Mucosa of gallbladder (tissue), 1 donor: ENCODE results near the gene GNRHR. TPM values are rescaled to one million over a fixed set of nuclear protein-coding genes. Genes with fewer than 3 reads are reported as not detected.
"Not testable (repeated sequence)": the region's sequence is repeated elsewhere in the genome, so short reads cannot be mapped to it uniquely, and the experiment has no call there.

Source experiments
- DNase-seq: peaks from one replicate; pipeline ENCODE4 v3.0.0-alpha.2; 2020; ENCODE audit warnings: low spot score
- total RNA-seq: library from RNA; stranded (reverse); gene quantifications from one replicate; pipeline ENCODE4 v1.2.1, GENCODE V29; 2021
- donor health status: DM: no; HTN: no; CAD: no.

GNRHR gene
- total RNA-seq, 1 donor from 2014 or later = not detected

DNA sequence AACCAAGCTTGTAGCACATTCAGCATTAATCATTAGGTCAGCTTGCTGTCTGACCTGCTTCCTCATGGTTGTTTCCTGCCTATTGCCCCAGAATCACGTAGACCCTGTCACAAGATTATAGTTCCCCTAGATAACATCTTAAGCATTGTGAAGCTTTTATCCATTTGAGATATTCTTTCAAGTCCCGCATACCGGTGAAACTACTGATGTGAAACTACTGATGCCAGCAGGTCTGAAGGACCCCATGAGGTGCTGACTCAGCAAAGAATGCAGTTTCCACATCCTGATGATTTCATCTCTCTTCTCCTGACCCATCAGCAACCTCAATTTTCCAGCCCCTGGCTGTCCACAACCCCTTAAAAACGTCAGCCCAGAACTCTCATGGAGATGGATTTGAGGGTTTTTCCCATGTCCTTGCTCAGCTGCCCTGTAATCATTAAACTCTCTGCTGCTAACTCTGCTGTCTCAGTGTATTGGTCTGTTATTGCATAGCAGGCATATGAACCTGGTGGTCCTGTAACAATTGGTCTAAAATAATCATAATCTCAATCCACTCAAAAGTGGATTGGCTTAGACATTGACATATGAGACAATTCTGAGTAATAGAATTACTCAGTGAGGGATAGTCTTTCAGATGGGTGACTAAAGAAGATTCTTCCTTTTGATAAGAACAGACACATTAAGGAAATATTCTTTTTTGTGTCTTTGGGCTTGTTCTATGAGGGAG is 26.9 kb downstream of the GNRHR start:
- DNase-seq = no peak

DNA sequence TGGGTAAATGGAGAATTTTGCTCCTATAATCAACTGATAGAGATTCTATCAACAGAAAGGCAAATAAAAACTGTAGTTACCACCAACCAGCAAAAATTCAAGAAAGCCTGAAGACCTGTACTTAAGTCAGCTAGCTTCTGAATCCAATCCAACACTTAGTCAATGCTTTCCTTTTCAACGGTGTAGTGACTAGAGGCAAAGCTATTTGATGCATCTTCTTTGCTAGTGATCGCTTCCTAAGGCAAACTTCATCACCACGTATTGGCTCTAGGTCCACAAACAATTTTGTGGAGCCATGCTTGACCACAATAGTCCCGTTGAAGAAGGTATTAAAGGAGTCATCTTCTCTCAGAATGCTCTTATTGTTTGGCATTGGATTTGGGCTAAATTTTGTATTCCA is 28.2 kb downstream of the GNRHR start:
- DNase-seq = no peak

DNA sequence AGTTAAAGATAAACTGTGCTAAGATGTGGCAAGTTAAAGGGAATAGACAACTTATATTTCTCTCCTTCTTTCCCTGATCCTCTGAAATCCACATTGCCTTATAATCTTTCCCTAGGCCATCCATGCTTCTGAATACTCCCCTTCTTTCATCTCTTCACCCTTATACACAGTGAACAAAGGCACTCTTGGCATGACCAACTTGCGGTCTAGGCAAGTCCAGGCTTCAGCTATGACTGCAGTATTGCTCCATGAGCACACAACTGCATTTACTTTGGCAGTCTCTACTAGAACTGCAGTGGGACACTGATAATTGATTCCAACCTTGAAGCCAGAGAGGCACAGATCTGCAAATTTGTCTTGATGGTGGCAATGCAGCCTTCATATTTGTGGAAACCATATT is 29.1 kb downstream of the GNRHR start:
- DNase-seq = no peak

DNA sequence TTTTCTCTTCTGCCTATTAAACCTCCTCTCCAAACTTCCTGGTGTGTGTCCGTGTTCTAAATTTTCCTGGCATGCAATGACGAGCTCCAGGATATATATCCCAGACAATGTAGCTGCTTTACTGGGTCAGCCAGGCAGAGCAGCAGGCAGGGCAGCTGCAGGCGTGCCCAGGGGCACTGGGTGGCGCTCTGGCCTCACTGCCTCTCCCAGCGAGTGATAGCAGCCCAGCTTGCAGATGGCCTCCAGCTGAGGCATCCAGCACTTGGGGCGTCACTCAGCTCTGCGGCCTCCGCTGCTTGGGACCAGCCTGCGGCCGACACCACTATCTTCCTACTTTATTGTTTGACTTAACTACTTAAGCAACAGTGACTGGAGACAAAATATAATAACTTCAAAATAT is 30.2 kb downstream of the GNRHR start:
- no peak for DNase-seq

DNA sequence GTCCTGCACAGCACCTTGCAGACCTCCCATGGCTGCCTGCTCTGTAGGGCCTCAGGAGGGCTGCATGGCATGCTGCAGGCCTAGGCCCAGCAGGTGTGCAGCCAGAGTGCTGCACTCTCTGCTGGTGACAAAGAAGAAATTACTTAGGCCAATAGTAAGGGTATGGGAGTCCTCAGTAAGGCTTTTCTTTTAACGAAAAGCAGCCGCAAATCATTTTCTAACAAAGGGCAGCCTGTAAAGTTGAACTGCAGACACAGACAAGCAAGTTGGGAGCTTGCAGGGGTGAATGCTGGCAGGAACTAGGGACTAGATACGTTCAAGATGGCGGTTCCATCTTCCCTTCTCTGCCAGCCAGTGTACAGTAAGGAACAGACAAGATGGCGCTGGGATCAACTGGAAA is 30.8 kb downstream of the GNRHR start:
- DNase-seq = no peak

DNA sequence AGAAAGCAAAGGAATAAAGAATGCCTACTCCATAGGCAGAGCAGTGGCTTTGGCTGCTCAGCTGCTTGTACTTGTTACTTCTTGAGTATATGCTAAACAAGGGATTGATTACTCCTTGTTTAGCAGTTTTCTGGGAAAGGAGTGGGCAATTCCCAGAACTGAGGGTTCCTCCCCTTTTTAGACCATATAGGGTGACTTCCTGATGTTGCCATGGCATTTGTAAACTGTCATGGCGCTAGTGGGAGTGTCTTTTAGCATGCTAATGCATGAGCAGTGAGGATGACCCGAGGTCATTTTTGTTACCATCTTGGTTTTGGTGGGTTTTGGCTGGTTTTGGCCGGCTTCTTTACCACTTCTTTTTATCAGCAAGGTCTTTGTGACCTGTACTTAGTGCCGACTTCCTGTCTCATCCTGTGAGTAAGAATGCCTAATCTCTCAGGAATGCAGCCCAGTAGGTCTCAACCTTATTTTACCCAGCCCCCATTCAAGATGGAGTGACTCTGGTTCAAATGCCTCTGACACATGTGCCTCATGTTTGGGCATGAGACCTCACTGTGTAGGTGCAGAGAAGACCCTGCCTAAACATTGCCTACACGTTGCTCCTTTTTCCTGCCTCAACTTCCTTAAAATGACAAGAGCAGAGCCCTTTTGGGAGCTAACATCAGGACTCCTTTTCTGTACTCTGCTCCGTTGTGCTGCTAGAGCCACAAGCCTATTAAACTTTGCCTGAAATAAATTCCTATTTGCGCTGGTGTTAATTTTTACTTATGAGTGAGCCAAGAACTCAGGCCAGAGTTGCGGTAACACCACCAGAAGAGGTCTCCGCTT is 32.2 kb downstream of the GNRHR start:
- no peak for DNase-seq

DNA sequence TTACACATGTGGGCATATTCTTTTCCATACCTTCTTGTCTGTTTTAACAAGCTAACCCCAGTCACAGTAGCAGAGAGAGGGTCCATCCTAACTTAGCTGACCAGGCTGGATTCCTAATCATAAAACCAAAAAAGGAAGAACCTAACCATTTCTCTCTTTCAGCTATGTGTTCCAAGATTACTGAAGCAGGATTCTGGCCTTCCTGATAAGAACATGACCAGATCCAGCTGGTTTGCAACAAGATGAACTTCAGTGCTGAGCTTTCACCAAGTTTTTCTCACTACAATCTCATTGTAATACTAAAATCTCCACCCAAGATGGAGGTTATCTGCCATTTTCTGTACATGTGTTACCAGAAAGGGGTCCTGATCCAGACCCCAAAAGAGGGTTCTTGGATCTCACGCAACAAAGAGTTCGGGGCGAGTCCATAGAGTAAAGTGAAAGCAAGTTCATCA is 32.8 kb downstream of the GNRHR start:
- no peak for DNase-seq

DNA sequence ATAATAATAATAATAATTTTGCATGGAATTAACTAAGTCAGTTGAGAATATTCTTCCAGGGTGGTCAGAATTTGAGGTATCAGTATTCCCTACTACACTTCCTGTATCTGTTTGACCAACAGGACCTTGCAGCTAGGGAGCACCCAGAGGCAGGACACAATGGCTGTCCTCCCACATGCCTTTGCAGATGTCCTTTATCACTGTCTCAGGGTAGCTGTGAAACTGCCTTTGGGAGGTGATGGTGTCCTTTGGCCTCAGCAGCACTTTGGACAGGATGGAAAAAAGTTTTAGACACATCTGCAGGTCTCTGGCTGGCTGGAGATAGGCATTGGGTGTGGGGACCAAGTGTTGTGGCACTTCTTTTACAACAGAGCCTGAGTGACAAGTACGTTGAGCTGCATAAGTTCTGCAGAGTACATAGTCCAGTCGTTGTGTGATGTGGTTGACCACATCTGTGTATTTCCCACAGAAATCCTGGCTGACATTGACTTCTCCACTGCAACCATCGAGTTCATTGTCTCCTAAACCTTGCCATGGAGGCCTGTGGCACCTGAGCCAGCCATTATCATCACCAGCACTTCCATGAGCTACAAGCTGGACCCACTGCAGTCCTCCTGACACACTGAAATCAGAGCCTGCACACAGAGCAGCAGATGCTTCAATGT is 34.1 kb downstream of the GNRHR start:
- DNase-seq = no peak

DNA sequence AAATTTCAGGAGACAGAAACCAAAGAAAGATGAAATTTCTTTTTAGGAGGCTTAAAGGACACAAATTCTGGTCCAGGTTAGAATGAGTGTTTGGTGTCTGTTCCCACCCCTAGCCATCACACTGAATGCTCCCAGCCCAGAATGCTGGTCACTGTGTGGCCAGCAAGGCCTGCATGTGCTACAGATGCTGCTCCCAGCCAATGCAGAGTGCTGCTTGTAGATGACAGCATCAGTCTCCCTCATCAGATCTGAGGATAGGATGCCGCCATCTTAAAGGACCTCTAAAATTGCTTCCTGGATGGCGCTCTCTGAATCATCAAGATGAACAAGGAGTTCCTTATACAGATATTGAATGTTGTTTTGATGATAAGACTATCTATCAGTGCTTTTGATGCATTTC is 35.3 kb downstream of the GNRHR start:
- no peak for DNase-seq

DNA sequence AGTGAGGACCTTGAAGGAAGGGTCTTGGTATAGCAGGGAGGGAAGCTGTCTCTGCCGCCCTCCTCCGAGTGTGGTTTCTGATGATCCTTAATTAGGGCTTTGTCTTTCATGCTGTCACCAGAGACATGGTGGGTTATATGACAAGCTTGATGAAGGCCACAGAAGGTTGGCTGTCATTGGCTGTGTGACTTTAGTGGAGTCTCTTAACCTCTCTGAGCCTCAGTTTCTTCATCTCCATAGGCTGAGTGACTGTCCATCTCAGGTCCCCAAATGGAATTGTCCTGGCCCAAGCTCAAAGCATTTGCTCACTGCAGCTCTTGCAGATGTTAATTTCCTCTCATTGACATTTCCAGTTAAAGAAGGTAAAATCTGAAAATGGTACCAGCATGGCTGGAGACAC is 36.6 kb downstream of the GNRHR start:
- DNase-seq = no peak

DNA sequence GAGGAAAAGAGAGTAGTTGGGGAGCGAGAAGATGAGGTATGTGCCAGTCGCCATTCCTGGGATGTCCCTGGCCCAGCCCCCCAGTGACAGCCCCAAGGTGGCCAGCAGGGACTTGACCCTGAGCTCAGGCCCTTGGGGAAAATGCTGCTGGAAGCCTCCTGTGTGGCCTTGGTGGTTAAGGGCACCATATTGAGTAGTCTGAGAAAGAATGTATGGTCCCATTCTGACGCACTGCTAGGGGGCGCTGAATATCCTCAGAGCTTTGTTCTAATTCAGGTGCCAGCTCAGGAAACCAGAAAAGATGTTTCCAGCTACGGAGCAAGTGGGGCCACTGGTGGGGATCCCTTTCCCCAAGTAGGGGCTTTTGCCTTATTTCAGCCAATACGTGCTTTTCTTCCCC is 39.2 kb downstream of the GNRHR start:
- DNase-seq = no peak

DNA sequence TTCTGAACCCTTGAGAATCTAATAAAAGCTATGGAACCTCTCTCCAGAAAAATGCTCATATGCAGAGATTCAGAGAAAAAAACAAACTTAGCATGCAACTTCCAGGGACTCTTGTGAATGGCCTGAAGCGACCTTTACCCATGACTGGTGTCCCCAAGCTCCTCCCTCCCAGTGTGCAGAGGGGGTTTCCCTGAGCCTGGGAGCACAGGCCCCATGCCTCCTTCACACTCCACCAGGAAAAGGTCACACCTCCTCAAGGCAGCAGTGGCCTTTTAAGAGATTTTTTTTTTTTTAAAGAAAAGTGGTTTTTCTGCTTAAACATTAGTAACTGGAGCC is 40.0 kb downstream of the GNRHR start:
- DNase-seq = no peak

DNA sequence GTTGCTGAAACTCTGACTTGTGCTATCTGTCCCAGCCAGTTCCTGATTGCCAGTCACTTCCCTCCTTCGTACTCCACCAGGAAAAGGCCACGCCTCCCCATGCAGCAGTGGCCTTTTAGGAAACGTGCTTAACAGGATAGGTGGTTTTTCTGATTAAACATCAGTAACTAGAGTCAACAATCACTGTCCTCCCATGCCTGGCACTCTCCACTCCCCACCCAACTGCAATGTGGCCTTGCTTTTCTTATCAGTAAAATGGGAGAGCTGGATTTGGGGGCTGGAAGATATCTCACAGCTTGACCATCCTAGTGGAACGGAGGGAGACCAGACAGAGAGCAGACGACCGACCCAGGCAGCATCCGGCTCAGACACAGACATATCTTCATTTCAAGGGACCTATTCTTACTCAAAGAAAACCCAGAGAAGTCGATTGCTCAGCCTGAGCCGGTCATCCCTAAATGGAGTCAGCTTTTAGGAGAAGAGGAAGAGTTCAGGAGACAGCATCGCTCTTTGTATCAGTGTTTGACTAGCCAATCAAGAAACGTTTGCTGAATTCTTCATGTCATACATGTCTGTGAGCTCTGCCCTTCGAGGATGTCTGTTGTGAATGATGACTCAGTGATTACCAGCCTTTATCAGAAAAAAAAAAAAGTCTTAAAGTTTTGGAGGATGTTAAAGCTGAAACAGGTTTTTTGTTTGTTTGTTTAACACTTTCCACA is 40.5 kb downstream of the GNRHR start:
- DNase-seq = no peak

DNA sequence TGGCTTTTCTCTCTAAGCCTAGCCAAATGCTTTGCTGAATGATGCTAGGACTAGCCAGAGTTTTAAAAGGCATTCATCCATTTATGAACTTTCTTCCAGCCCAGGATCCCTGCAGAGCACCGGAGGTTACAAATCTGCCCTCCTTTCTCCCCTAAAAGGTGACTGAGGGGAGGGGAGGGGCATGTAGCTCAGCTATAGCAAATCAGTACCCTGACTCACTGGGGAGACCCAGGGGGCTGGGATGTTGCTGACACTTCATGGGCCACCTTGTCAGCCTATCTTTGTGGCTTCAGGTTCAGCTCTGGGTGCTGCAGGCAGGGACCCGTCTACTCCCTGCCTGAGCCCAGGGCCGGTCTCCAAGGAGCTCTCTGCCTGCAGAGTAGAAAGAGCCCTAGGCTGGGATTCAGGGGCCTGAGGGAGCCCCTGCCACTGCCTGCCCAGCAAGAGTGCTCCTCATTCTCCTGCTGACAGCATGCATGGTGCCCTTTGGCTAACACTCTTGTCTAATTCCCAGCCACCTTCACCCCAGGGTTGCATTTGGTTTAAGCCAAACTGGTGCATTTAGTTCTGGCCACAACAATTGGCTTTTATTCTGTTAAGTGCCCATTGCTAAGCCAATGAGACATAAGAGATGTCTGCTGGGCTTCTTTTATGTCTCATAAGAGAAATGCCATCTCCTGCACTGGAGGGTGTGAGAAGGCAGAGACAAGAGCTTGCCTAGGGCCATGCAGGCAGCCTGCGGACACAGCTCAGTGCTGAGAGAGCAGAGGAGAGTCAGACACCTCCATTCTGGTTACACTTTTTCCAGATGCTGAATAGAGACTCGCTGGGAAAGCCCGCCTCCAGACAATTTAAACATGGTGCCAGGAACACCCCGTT is 41.3 kb downstream of the GNRHR start:
- DNase-seq = no peak

DNA sequence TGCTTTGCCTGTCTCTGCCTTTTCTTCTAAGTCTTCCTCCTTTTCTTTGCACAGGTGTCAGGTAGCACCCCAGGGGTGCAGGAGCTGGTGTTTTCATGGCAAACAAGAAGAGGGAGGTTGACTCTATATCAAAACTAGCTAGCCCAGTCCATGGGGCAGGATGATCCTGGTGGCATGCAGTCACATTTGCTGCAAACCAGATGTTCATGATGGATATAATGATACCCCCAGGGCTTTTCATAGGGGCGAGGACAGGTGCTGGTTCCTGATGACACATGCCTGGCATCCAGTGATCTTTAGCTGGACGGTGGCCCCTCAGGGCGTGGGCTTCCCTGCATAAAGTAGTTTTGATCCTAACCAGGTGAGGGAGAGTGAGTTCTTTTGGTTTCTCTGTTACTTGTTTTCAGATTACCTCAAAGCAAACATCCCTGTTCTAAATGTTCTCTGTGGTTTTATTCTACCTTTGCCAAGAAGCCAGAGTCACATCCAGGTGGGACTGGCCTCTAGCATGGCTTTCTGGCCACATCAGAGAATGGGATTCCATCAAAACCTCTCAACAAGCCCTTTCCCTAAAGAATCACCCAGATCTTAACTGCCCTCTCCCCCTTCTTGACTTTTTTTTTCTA is 42.1 kb downstream of the GNRHR start:
- no peak for DNase-seq

DNA sequence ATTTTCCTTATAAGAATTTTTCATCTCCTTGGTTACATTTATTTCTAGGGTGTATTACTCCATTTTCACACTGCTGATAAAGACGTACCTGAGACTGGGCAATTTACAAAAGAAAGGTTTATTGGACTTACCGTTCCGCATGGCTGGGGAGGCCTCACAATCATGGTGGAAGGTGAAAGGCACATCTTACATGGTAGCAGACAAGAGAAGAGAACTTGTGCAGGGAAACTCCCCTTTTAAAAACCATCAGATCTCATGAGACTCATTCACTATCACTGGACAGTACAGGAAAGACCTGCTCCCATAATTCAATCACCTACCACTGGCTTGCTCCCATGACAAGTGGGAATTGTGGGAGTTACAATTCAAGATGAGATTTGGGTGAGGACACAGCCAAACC is 47.5 kb downstream of the GNRHR start:
- not testable (repeated sequence) for DNase-seq

DNA sequence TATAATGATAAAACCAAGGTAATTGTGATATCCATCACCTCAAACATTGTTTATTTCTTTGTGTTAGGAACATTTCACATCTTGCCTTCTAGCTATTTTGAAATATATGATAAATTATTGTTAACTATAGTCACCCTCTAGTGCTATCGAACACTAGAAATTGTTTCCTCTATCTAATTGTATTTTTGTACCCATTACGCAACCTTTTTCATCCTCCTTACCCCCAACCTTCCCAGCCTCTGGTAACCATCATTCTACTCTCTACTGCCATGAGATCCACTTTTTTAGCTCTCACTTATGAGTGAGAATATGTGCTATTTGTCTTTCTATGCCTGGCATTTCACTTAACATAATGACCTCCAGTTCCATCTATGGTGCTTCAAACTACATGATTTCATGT is 49.3 kb downstream of the GNRHR start:
- no peak for DNase-seq

DNA sequence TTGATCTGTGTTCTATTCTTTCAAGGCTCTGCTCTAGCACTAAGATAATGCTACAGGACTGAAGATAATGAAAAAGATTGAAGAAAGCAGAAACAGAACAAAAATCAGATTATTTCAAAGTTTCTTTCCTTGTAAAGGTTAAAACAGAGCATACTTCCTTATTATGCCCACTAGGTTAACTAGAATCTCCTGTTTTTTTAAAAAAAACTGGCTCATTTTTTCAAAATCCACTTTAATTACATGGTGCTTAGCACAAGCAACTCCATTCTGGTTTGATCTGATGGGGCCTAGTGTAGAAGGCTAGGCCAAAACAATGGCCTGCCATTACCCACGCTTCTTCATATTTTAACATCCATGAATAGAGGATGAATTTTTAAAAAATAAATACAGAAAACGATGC is 52.0 kb downstream of the GNRHR start:
- no peak for DNase-seq

DNA sequence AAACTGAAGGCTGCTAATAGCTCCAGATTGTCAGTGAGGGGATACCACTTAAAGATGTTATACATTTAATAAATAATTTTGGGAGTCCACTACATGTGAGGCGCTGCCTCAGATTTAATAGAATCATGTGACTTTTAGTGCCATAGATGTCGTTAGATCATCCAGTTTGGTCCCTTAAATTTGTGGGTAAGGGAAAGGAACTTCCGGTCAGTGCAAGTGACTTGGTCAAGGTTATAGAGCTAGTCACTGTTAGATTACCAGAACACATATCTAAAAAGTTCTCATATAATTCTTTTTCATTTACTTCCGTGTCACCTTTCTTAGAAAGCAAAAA is 52.7 kb downstream of the GNRHR start:
- no peak for DNase-seq

DNA sequence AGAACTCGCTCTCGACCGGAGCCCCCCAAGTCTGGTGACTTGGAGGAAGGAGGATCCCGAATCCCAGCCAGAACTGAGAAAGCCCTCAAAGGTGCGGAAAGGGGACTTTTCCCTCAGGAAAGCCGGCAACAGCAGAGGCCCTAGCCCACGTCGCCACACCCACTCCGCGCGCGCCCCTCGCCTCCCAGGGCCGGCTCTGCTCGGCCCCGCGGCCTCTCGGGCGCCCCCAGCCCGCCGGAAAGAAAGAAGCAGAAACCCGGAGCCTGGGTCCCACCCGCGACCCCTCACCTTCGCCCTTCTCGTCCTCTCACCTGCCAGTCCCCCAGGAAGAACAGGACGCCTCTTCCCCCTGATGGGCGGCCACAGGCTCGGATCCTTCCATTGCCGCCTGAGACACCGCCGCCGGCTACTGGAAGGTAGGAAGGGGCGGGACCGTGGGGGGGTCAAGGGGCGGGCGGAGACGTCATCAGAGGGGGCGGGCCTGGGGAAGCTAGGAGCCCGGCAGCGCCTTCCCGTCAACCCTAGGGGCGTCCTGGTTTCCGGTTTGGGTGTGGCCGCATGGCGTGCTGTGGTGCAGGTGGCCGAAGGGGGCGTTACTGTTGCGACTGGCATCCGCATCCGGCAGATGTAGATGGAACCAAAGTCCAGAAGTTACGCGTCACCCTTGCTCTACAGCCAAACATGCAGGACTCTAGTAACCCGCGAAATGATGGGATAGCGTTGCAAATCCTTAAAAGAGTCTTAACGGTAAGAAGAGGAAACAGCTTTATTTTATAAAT is 53.3 kb downstream of the GNRHR start, which contains the start of gene UBA6:
UBA6 (minus strand) TSS at position 418 of the 779 bp plus-strand sequence; CDS start at position 382, 36 bp downstream.
- DNase-seq = peak; percentile 97
